ENCODE data around the gene LYPD5. TPM values are rescaled to one million over a fixed set of nuclear protein-coding genes. Genes with fewer than 3 reads are reported as not detected.
"Not testable (repeated sequence)": the region's sequence is repeated elsewhere in the genome, so short reads cannot be mapped to it uniquely, and the experiment has no call there.

Gene LYPD5
- total and polyA plus RNA-seq, 7 donors = 0.22 to 0.79 (median 0.27) TPM

DNA sequence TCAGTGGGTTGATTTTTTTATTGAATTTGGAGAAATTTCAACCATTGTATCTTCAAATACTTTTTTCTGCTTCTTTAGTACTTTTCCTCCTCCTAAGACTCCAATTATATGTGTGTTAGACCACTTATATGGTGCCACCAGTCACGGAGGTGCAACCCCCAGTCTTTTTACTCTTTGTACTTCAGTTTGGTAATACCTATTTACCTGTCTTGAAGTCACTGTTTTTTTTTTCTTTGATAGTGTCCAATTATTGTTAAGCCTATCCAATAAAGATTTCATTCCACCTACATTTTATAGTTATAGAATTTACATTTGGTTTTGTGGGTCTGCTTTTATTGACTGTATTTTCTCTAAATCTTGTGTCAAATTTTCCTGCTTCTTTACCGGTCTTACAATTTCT is 39.8 kb upstream of the LYPD5 start:
- 50 to 99% (median 72%) methylated on average over 2 of the region's 2 CpGs for WGBS, 3 donors
- intact Hi-C loops (cut with DNase I) = no loop called here

DNA sequence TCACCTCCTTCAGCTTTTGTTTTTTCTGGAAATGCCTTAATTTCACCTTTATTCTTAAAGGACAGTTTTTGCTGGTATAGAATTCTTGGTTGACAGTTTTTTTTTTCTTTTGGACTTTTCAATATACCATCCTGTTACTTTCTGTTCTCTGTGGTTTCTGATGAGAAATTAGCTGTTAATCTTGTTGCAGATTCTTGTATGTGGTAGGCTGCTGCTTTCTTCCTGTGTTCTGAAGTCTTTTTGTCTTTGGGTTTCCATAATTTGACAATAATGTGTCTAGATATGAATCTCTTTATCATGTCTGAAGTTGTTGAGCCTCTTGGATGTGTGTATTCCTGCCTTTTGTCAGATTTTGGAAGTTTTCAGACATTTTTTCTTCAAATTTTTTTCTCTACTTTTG is 36.9 kb upstream of the LYPD5 start:
- intact Hi-C loops (cut with DNase I) = no loop called here
- ATAC-seq (no peak), DNase-seq (no peak)
- Histone ChIP-seq H3K27me3 (ENCODE audit: insufficient read depth in 3 of 3, low read length in 2 of 3) (no peaks in the 10 kb centered on the region), H3K9me3 (peaks cover 83% of the 10 kb centered on the region), H3K36me3 (ENCODE audit: insufficient read depth in 1 of 2, low read depth in 1 of 2) (peaks cover 46 to 93% of the 10 kb centered on the region in 2 donors), H3K4me1 (no peaks in the 10 kb centered on the region), H3K4me3 (no peak overlapping the region), H3K27ac (no peak overlapping the region)
- TF ChIP-seq, protein P1, sequence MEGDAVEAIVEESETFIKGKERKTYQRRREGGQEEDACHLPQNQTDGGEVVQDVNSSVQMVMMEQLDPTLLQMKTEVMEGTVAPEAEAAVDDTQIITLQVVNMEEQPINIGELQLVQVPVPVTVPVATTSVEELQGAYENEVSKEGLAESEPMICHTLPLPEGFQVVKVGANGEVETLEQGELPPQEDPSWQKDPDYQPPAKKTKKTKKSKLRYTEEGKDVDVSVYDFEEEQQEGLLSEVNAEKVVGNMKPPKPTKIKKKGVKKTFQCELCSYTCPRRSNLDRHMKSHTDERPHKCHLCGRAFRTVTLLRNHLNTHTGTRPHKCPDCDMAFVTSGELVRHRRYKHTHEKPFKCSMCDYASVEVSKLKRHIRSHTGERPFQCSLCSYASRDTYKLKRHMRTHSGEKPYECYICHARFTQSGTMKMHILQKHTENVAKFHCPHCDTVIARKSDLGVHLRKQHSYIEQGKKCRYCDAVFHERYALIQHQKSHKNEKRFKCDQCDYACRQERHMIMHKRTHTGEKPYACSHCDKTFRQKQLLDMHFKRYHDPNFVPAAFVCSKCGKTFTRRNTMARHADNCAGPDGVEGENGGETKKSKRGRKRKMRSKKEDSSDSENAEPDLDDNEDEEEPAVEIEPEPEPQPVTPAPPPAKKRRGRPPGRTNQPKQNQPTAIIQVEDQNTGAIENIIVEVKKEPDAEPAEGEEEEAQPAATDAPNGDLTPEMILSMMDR (IDR thresholded peaks at IDR 0.05) = no peak

More for the DNA sequence above, 39.8 kb upstream of the LYPD5 start:
- DNase-seq (no peak), ATAC-seq (no peak)
- peaks cover 37 to 86% of the 10 kb centered on the region in 2 donors for H3K36me3 ChIP-seq (ENCODE audit: insufficient read depth in 1 of 2, low read depth in 1 of 2)
- no peak overlapping the region for H3K27ac ChIP-seq
- H3K4me3 ChIP-seq = no peak overlapping the region
- peaks cover 96% of the 10 kb centered on the region for H3K9me3 ChIP-seq
- H3K27me3 ChIP-seq (ENCODE audit: insufficient read depth in 3 of 3, low read length in 2 of 3) = no peaks in the 10 kb centered on the region
- H3K4me1 ChIP-seq = no peaks in the 10 kb centered on the region
- TF ChIP-seq, protein P1 (IDR thresholded peaks at IDR 0.05) = no peak

DNA sequence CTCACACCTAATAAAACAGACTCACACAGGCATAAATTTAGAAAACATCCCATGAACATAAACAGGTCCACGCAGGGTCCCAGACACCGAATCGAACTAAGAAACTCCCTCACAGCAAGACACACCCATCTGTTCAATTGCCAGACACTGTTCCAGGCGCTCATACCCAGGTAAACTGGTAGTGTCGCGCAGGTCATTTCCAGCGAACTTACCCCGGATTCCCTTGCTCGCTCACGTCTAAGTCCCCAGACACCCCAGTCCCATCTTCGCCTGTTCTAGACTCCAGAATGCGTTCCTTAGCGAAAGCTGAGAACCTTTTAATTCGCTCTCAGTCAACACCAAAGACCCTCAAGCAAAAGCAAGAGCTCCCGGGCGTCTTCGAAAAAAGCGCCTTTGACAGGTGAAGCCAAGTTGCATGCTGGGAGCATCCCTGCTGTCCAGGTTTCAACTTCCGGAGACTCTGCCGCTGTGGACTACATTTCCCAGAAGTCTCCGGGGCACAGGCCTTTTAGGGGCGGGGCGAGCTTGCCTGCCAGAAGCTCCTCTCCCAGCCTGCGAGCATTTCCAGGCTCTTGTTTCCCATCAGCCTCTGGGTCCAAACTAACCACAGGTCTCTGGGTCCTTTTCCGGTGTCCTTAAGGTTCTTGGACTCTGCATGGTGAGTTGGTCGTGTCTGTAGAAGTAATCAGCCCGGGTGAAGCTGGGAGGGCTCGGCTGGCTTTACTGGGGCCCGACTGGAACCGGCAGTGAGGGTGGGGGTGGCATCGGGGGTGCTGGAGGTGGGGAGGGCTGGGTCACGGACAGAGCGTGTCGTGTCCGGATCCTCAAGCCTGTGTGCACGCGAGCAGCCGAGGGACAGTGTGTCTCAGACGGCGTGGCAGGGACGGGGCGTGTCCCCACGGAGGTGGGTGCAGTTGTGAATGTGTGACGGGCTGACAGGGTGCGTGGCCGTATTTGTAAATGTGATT is 24.8 kb upstream of the LYPD5 start, which contains the start of gene ZNF283:
ZNF283 (plus strand) TSS at position 535 of the 968 bp plus-strand sequence. CDS start 6,184 bp downstream, outside the sequence.
- Histone ChIP-seq H3K4me3 (peak within 1 kb of the TSS; percentile 84), H3K27ac (peak within 1 kb of the TSS; percentile 69), H3K27me3 (ENCODE audit: insufficient read depth in 3 of 3, low read length in 2 of 3) (peaks cover 0 to 2% (median 0%) of the 10 kb centered on the region in 3 donors), H3K36me3 (ENCODE audit: insufficient read depth in 1 of 2, low read depth in 1 of 2) (peaks cover 2 to 41% of the 10 kb centered on the region in 2 donors), H3K4me1 (peaks cover 9% of the 10 kb centered on the region), H3K9me3 (peaks cover 9% of the 10 kb centered on the region)
- ATAC-seq = peak; percentile 99 to 100 (median 100)
- TF ChIP-seq, protein P1 (IDR thresholded peaks at IDR 0.05) = no peak
- WGBS, 3 donors = 5 to 7% (median 5%) methylated on average over 46 of the region's 46 CpGs
- intact Hi-C loops (cut with DNase I) = no loop called here
- peak; percentile 89 to 92 for DNase-seq

DNA sequence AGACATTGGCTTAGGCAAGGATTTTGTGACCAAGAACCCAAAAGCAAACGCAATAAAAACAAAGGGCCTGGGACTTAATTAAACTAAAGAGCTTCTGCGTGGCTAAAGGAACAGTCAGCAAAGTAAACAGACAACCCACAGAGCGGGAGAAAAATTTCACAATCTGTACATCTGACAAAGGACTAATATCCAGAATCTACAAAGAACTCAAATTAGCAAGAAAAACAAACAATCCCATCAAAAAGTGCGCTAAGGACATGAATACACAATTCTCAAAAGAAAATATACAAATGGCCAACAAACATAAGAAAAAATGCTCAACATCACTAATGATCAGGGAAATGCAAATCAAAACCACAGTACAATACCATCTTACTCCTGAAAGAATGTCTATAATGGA is 22.3 kb upstream of the LYPD5 start:
- intact Hi-C loops (cut with DNase I); DNase-seq; H3K4me1 ChIP-seq; H3K9me3 ChIP-seq; H3K4me3 ChIP-seq; ATAC-seq; H3K27ac ChIP-seq: not testable (repeated sequence)
- WGBS, 3 donors = 59 to 67% (median 67%) methylated on average over 4 of the region's 4 CpGs
- H3K27me3 ChIP-seq (ENCODE audit: insufficient read depth in 3 of 3, low read length in 2 of 3) = peaks cover 0 to 19% (median 8%) of the 10 kb centered on the region in 3 donors
- H3K36me3 ChIP-seq (ENCODE audit: insufficient read depth in 1 of 2, low read depth in 1 of 2) = peaks cover 0 to 16% of the 10 kb centered on the region in 2 donors

DNA sequence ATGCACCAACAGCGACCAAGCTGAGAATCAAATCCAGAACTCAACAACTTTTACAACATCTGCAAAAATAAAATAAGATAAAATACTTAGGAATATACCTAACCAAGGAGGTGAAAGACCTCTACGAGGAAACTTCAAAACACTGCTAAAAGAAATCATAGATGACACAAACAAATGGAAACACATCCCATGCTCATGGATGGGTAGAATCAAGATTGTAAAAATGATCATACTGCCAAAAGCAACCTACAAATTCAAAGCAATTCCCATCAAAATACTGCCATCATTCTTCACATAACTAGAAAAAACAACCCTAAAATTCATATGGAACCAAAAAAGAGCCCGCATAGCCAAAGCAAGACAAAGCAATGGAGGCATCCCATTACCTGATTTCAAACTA is 21.6 kb upstream of the LYPD5 start:
- H3K9me3 ChIP-seq = not testable (repeated sequence)
- peaks cover 0 to 19% (median 10%) of the 10 kb centered on the region in 3 donors for H3K27me3 ChIP-seq (ENCODE audit: insufficient read depth in 3 of 3, low read length in 2 of 3)
- WGBS, 3 donors = 80 to 90% (median 84%) methylated on average over 3 of the region's 3 CpGs

More for the DNA sequence above, 21.6 kb upstream of the LYPD5 start:
- H3K27ac ChIP-seq; intact Hi-C loops (cut with DNase I); H3K4me3 ChIP-seq; ATAC-seq; H3K36me3 ChIP-seq (ENCODE audit: insufficient read depth in 1 of 2, low read depth in 1 of 2); DNase-seq; H3K4me1 ChIP-seq: not testable (repeated sequence)
